Psoas muscle (tissue), 8 donors: ENCODE measurements around the gene HS2ST1. TPM values are rescaled to one million over a fixed set of nuclear protein-coding genes. Genes with fewer than 3 reads are reported as not detected.

ENCODE experiments used
- ATAC-seq, 4 donors: fragments of 200-7000 bp; cut with Tn5 transposase; one replicate each; pipeline ENCODE4 v1.9.1; 2020; ENCODE audit warnings: moderate library complexity in 3 of 4, mild to moderate bottlenecking in 2 of 4
- DNase-seq, 2 donors: peaks; one replicate each; pipeline ENCODE4 v3.0.0-alpha.2; 2020
- H3K27ac ChIP-seq: fragments of 200-600 bp; one replicate; pipeline ENCODE4 v1.8.0; 2022
- H3K27me3 ChIP-seq, 3 donors: fragments of 200-600 bp in 1 of 3; one replicate each; pipeline versions ENCODE4 v1.6.1 to v1.8.0; 2013 to 2022; ENCODE audit warnings: low read length in 2 of 3, mild to moderate bottlenecking in 2 of 3, moderate library complexity in 1 of 3; ENCODE audit not compliant: insufficient read depth in 3 of 3
- H3K36me3 ChIP-seq, 2 donors: fragments of 200-600 bp in 1 of 2; one replicate each; pipeline versions ENCODE4 v1.6.1 to v1.8.0; 2013 to 2022; ENCODE audit warnings: low read depth in 1 of 2, mild to moderate bottlenecking in 1 of 2, moderate library complexity in 1 of 2; ENCODE audit not compliant: insufficient read depth in 1 of 2
- H3K4me1 ChIP-seq: fragments of 200-600 bp; one replicate; pipeline ENCODE4 v1.8.0; 2022
- H3K4me3 ChIP-seq: fragments of 200-600 bp; one replicate; pipeline ENCODE4 v1.8.0; 2022; ENCODE audit warnings: mild to moderate bottlenecking
- H3K9me3 ChIP-seq: fragments of 200-600 bp; one replicate; pipeline ENCODE4 v1.8.0; 2022
- CTCF ChIP-seq: fragments of 200-600 bp; IDR thresholded peaks from one replicate; pipeline ENCODE4 v1.8.0; 2022; ENCODE audit warnings: antibody characterized with exemption
- WGBS, 3 donors: extraction: QIAGEN DNeasy Blood & Tissue Kit; methylation state at CpG; one replicate each; pipeline versions ENCODE4 v1.1.6 to v1.1.7; 2013; 5-methylcytosine and 5-hydroxymethylcytosine counted together
- intact Hi-C, 2 donors: fragments of 100-400 bp; cut with DNase I; formaldehyde crosslinking; loops; one replicate each; pipeline versions ENCODE4 v1.11.0 to v1.14.2; 2022
- polyA plus RNA-seq, 3 donors: library from polyadenylated mRNA; stranded (reverse); fragments of 200-250 nt; gene quantifications; one replicate each; pipeline ENCODE4 v1.2.3, GENCODE V29; 2013
- total RNA-seq, 4 donors: library from RNA; stranded (reverse); fragmentation: NEBNext Ultra II Directional in 2 of 4; extraction: Animal tissue kit (Norgen Biotek cat#: 25700) in 2 of 4; gene quantifications; one replicate each; pipeline versions ENCODE4 v1.2.1 to v1.2.4, GENCODE V29; 2021 to 2023
- donor health status: healthy with polysubstance abuse.
- donor health status: DM: no; HTN: no; CAD: no; lungs with moderate emphysema.
- donor health status: Bipolar disorder and iron deficiency.
- donor health status: healthy.
- donor health status: DM: yes; HTN: yes; CAD: no.
- donor health status: DM: no; HTN: no; CAD: no.
- donor health status: DM: no; HTN: no; CAD: no.
- donor health status: DM: yes; HTN: yes; CAD: no.

Gene HS2ST1
- total and polyA plus RNA-seq, 7 donors = 3.3 to 12.0 (median 8.1) TPM

DNA sequence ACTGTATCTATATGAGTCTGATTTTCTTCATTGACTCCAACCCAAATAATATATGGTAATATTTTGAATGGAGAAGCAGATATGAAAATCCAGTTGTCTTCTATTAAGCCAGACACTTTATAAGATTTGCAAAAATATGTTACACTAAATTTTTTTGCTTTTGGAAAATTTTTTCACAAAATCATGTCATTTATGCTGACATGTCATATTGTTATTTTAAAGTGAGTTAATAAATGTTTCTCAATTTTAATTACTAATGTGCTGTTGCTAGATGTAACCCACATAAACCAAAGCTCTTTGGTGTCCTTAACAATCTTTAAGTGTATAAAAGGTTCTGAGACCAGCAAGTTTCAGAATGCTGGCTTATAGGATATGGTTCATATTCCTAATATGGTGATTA is 142.5 kb downstream of the HS2ST1 start:
- H3K4me3 ChIP-seq = no peak overlapping the region
- DNase-seq (no peak), ATAC-seq (no peak)
- no peak overlapping the region for H3K27ac ChIP-seq
- H3K4me1 ChIP-seq = peaks cover 4% of the 10 kb centered on the region
- no peak for TF ChIP-seq CTCF
- no peaks in the 10 kb centered on the region for H3K9me3 ChIP-seq
- H3K27me3 ChIP-seq = no peaks in the 10 kb centered on the region
- intact Hi-C loops = no loop called here
- no peaks in the 10 kb centered on the region for H3K36me3 ChIP-seq

DNA sequence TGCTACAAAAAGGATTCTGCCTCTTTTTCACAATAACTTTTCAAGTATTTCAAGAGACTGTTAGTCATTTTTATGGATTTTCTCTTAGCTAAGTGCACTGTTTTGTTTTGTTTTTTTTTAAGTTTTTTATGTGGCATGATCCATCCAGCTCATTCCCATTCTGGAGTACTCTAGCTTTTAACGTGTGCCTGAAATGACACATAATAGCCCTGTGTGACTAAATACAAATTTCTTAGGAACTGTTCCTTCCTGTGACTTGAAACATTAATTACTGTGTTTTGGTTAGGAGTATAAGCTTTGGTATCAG is 143.9 kb downstream of the HS2ST1 start:
- H3K4me3 ChIP-seq = no peak overlapping the region
- DNase-seq = no peak
- no peaks in the 10 kb centered on the region for H3K36me3 ChIP-seq
- H3K27ac ChIP-seq = no peak overlapping the region
- no peaks in the 10 kb centered on the region for H3K9me3 ChIP-seq
- H3K4me1 ChIP-seq = peaks cover 4% of the 10 kb centered on the region
- TF ChIP-seq CTCF = no peak
- ATAC-seq = no peak
- H3K27me3 ChIP-seq = no peaks in the 10 kb centered on the region
- WGBS, 3 donors = 26 to 54% (median 27%) methylated on average over 1 of the region's 1 CpG
- intact Hi-C loops = no loop called here

DNA sequence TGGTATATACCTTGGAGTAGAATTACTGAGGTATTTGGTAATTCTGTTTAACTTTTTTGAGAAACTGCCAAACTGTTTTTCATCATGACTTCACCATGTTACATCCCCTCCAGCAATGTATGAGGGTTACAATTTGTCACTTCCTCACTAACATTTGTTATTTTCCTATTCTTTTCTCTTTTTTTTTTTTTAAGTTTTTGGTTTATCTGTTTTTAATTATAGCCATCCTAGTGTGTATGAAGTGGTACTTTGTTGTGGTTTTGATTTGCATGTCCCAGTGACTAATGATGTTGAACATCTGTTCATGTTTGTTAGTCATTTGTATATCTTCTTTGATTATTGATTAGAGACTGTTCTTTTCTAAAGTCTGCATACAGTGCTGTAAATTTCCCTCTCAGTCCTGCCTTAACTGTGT is 147.3 kb downstream of the HS2ST1 start:
- TF ChIP-seq CTCF = no peak
- DNase-seq (no peak), ATAC-seq (no peak)
- Histone ChIP-seq H3K36me3 (no peaks in the 10 kb centered on the region), H3K4me3 (no peak overlapping the region), H3K27me3 (no peaks in the 10 kb centered on the region), H3K9me3 (no peaks in the 10 kb centered on the region), H3K27ac (no peak overlapping the region), H3K4me1 (peaks cover 4% of the 10 kb centered on the region)
- intact Hi-C loops = no loop called here

DNA sequence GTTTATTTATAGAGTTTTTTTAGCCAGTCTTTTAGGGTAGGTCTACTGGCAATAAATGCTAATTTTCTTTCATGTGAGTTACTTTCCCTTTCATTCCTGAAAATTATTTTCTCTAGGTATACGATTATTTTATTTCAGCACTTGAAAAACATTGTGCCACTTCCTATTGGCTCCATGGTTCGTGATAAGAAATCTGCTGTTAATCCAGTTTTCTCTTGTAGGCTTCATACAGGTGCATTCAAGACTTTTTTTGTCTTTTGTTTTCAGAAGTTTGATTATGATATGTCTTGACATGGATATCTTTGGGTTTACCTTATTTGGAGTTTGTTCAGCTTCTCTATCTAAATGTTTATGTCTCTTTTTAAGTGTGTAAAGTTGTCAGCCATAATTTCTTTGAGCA is 148.3 kb downstream of the HS2ST1 start:
- Histone ChIP-seq H3K4me1 (peaks cover 4% of the 10 kb centered on the region), H3K36me3 (no peaks in the 10 kb centered on the region), H3K27ac (no peak overlapping the region), H3K9me3 (no peaks in the 10 kb centered on the region), H3K27me3 (no peaks in the 10 kb centered on the region), H3K4me3 (no peak overlapping the region)
- DNase-seq (no peak), ATAC-seq (no peak)
- 94 to 97% (median 96%) methylated on average over 2 of the region's 2 CpGs for WGBS, 3 donors
- intact Hi-C loops = no loop called here
- TF ChIP-seq CTCF = no peak

GRCh38 chr1:87064309-87064708 is 149.9 kb downstream of the HS2ST1 start:
- Histone ChIP-seq H3K4me1 (peaks cover 4% of the 10 kb centered on the region), H3K9me3 (no peaks in the 10 kb centered on the region), H3K4me3 (no peak overlapping the region), H3K36me3 (no peaks in the 10 kb centered on the region), H3K27ac (no peak overlapping the region), H3K27me3 (no peaks in the 10 kb centered on the region)
- intact Hi-C loops = no loop called here
- ATAC-seq (no peak), DNase-seq (no peak)
- TF ChIP-seq CTCF = no peak
